HepG2 (cell line): ENCODE measurements around the gene NR2F6. TPM values are rescaled to one million over a fixed set of nuclear protein-coding genes. Genes with fewer than 3 reads are reported as not detected.

ENCODE experiments used
- CAMTA2 ChIP-seq: sonication (generic); formaldehyde crosslinking; IDR thresholded peaks from 2 replicates; pipeline ENCODE4 v1.4.0; 2020; ENCODE audit warnings: mild to moderate bottlenecking, missing genetic modification reagents, borderline replicate concordance
- EP300 ChIP-seq, 3 experiments: sonication (generic) in 1 of 3; formaldehyde crosslinking in 1 of 3; IDR thresholded peaks; 2 replicates each; pipeline versions ENCODE4 v1.5.1 to v1.6.1; 2011 to 2020; ENCODE audit warnings: low read depth in 2 of 3, low read length in 2 of 3, borderline replicate concordance in 1 of 3, improper control_type of control experiment in 1 of 3, mild to moderate bottlenecking in 1 of 3, missing genetic modification reagents in 1 of 3, moderate library complexity in 1 of 3
- FOSL2 ChIP-seq: sonication (generic); formaldehyde crosslinking; IDR thresholded peaks from 2 replicates; pipeline ENCODE4 v1.4.0; 2020; ENCODE audit warnings: missing genetic modification reagents
- GABPB1 ChIP-seq: IDR thresholded peaks from 2 replicates; pipeline ENCODE4 v1.6.1; 2016; ENCODE audit warnings: mild to moderate bottlenecking, missing genetic modification reagents, moderate library complexity, missing compliant biosample characterization
- HDAC1 ChIP-seq: sonication (generic); formaldehyde crosslinking; IDR thresholded peaks from 2 replicates; pipeline ENCODE4 v1.5.1; 2020; ENCODE audit warnings: mild to moderate bottlenecking, missing genetic modification reagents
- MAX ChIP-seq: IDR thresholded peaks from 2 replicates; pipeline ENCODE4 v1.6.1; 2012; ENCODE audit warnings: inconsistent platforms
- NR2C2 ChIP-seq: sonication (generic); formaldehyde crosslinking; IDR thresholded peaks from 2 replicates; pipeline ENCODE4 v1.4.0; 2020; ENCODE audit warnings: missing genetic modification reagents, mild to moderate bottlenecking, moderate library complexity, borderline replicate concordance
- PAXIP1 ChIP-seq: sonication (generic); formaldehyde crosslinking; conservative IDR thresholded peaks from 2 replicates; pipeline ENCODE4 v1.4.0; 2020; ENCODE audit warnings: mild to moderate bottlenecking, missing genetic modification reagents, moderate library complexity
- PITX1 ChIP-seq: sonication (generic); formaldehyde crosslinking; IDR thresholded peaks from 2 replicates; pipeline ENCODE4 v1.5.1; 2020; ENCODE audit warnings: mild to moderate bottlenecking, missing genetic modification reagents
- POLR2G ChIP-seq: fragments of 200-400 bp; formaldehyde crosslinking; IDR thresholded peaks from 2 replicates; pipeline ENCODE4 v1.6.1; 2018; ENCODE audit warnings: mild to moderate bottlenecking, low read depth, low read length, moderate library complexity
- PREB ChIP-seq: sonication (generic); formaldehyde crosslinking; IDR thresholded peaks from 2 replicates; pipeline ENCODE4 v1.4.0; 2020; ENCODE audit warnings: missing genetic modification reagents
- ZC3H4 ChIP-seq: sonication (generic); formaldehyde crosslinking; IDR thresholded peaks from 2 replicates; pipeline ENCODE4 v1.4.0; 2020; ENCODE audit warnings: missing genetic modification reagents, borderline replicate concordance
- ZFP62 ChIP-seq: sonication (generic); formaldehyde crosslinking; IDR thresholded peaks from 2 replicates; pipeline ENCODE4 v1.4.0; 2020; ENCODE audit warnings: missing genetic modification reagents
- ZFY ChIP-seq: sonication (generic); formaldehyde crosslinking; IDR thresholded peaks from 2 replicates; pipeline ENCODE4 v1.4.0; 2020; ENCODE audit warnings: missing genetic modification reagents
- ZMYM3 ChIP-seq: sonication (generic); formaldehyde crosslinking; IDR thresholded peaks from 2 replicates; pipeline ENCODE4 v1.5.1; 2020; ENCODE audit warnings: mild to moderate bottlenecking, missing genetic modification reagents
- ZNF280B ChIP-seq: sonication (generic); formaldehyde crosslinking; IDR thresholded peaks from 2 replicates; pipeline ENCODE4 v1.5.0; 2020; ENCODE audit warnings: missing genetic modification reagents, mild to moderate bottlenecking, borderline replicate concordance
- ZNF3 ChIP-seq: IDR thresholded peaks from 2 replicates; pipeline ENCODE4 v1.7.0; 2017; ENCODE audit warnings: inconsistent platforms
- ZNF383 ChIP-seq: sonication (generic); formaldehyde crosslinking; IDR thresholded peaks from 2 replicates; pipeline ENCODE4 v1.4.0; 2020; ENCODE audit warnings: missing genetic modification reagents, mild to moderate bottlenecking, borderline replicate concordance
- ZNF460 ChIP-seq: sonication (generic); formaldehyde crosslinking; IDR thresholded peaks from 2 replicates; pipeline ENCODE4 v1.5.1; 2020; ENCODE audit warnings: missing genetic modification reagents, mild to moderate bottlenecking, borderline replicate concordance
- ZNF770 ChIP-seq: sonication (generic); formaldehyde crosslinking; IDR thresholded peaks from 2 replicates; pipeline ENCODE4 v1.5.0; 2020; ENCODE audit warnings: mild to moderate bottlenecking, missing genetic modification reagents
- polyA plus RNA-seq, 8 experiments: library from polyadenylated mRNA; depleted of rRNA in 3 of 8; stranded (reverse) in 7 of 8; unstranded in 1 of 8; fragments of >200 nt; fragmentation: Illumina TruSeq in 4 of 8; extraction: Trizol in 4 of 8; gene quantifications; 2 replicates each; pipeline versions ENCODE4 v1.2.1 to v1.2.3, GENCODE V29; 2011 to 2016; ENCODE audit warnings: low read depth in 4 of 8, missing spikeins in 1 of 8, mixed read lengths in 1 of 8; ENCODE audit not compliant: insufficient read depth in 1 of 8
- total RNA-seq, 5 experiments: library from RNA; depleted of rRNA; stranded (reverse); fragments of >200 nt; fragmentation: Illumina TruSeq; extraction: Trizol; gene quantifications; 2 replicates each; pipeline ENCODE4 v1.2.3, GENCODE V29; 2016; ENCODE audit warnings: low read depth in 1 of 5

NR2F6 gene
- total and polyA plus RNA-seq, 2 of the 13 experiments (the other 11 are each of a cell fraction or from before 2014, with no cell fraction given), result 30.9 to 72.4 TPM

- TF ChIP-seq ZNF770 (CRISPR knock-in tag), result peak; percentile 42; the same call in 1 of the 2 replicates
- TF ChIP-seq ZNF280B (CRISPR knock-in tag), result peak; percentile 33; the same call in 1 of the 2 replicates
- peak; percentile 45; the same call in 1 of the 2 replicates for TF ChIP-seq NR2C2
- TF ChIP-seq ZNF3 (CRISPR knock-in tag), result peak; percentile 99
- peak; percentile 40; the same call in 1 of the 2 replicates for TF ChIP-seq MAX
- peak; percentile 27; the same call in 1 of the 2 replicates for TF ChIP-seq GABPB1 (CRISPR knock-in tag)
- no peak for TF ChIP-seq CAMTA2 (CRISPR knock-in tag)
- peak; percentile 77 for TF ChIP-seq ZMYM3 (CRISPR knock-in tag)
- peak; percentile 52; the same call in 1 of the 2 replicates for TF ChIP-seq PITX1 (CRISPR knock-in tag)
- TF ChIP-seq PREB (CRISPR knock-in tag), result no peak
- no peak for TF ChIP-seq ZNF383
- peak; percentile 79 for TF ChIP-seq FOSL2 (CRISPR knock-in tag)
- no peak for TF ChIP-seq ZFP62 (CRISPR knock-in tag)
- 0 out of 2 replicates have a peak, but pooled peaks have one; percentile 32 for TF ChIP-seq HDAC1
- TF ChIP-seq ZNF460, result peak; percentile 2; the same call in 1 of the 2 replicates
- TF ChIP-seq ZFY, result peak; percentile 22; the same call in 1 of the 2 replicates
- no peak for TF ChIP-seq EP300 (IDR thresholded peaks at IDR 0.05; ENCODE audit: low read depth in 2 of 2, low read length in 2 of 2)
- 0 out of 2 replicates have a peak, but pooled peaks have one; percentile 11 for TF ChIP-seq EP300 (CRISPR knock-in tag; IDR thresholded peaks at IDR 0.05; ENCODE audit: borderline replicate concordance)
- TF ChIP-seq POLR2G, result peak; percentile 44; the same call in 1 of the 2 replicates
- no peak for TF ChIP-seq ZC3H4 (CRISPR knock-in tag)
- TF ChIP-seq PAXIP1, result 0 out of 2 replicates have a peak, but pooled peaks have one; percentile 27
Observed at GRCh38 chr19:17220207-17220758, 25.4 kb downstream of the NR2F6 start (continued).
